ENCODE measurements around the gene L3MBTL3. TPM values are rescaled to one million over a fixed set of nuclear protein-coding genes. Genes with fewer than 3 reads are reported as not detected.

The L3MBTL3 gene
- total RNA-seq, 1 donor from 2014 or later = 9.5 TPM

- no peak for DNase-seq (ENCODE audit: low read depth)
- TF ChIP-seq CTCF (IDR thresholded peaks at IDR 0.05; ENCODE audit: insufficient read depth, low read length, poor library complexity, severe bottlenecking) = no peak
Observed at GRCh38 chr6:130119211-130119610, 100.8 kb downstream of the L3MBTL3 start.

DNA sequence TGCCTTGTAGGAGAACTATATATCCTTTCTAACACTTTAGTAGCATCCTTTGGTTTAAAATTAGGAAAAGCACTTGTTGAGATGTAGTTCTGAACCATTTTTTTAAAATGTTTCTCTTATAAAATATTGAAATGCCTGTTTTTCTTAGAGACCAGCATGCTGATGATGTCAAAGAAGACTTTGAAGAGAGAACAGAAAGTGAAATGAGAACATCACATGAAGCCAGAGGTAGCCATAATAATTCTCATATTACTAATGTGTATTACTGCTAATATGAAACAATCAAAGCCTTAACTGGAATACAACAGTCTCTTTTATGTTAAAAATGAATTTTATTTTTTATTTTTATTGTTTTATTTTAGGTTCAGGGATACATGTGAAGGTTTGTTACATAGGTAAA, 102.3 kb downstream of the L3MBTL3 start:
- H3K4me3 ChIP-seq (ENCODE audit: low read depth, low read length) = no peak overlapping the region
- no peaks in the 10 kb centered on the region for H3K27me3 ChIP-seq (ENCODE audit: control insufficient read depth, insufficient read depth, low read length)
- TF ChIP-seq CTCF (IDR thresholded peaks at IDR 0.05; ENCODE audit: insufficient read depth, low read length, poor library complexity, severe bottlenecking) = no peak
- H3K36me3 ChIP-seq (ENCODE audit: control insufficient read depth, insufficient read depth, low read length) = no peaks in the 10 kb centered on the region
- DNase-seq (ENCODE audit: low read depth) = no peak

More at GRCh38 chr6:130119211-130119610, 100.8 kb downstream of the L3MBTL3 start:
- H3K27me3 ChIP-seq (ENCODE audit: control insufficient read depth, insufficient read depth, low read length) = no peaks in the 10 kb centered on the region
- no peak overlapping the region for H3K4me3 ChIP-seq (ENCODE audit: low read depth, low read length)
- H3K36me3 ChIP-seq (ENCODE audit: control insufficient read depth, insufficient read depth, low read length) = no peaks in the 10 kb centered on the region

DNA sequence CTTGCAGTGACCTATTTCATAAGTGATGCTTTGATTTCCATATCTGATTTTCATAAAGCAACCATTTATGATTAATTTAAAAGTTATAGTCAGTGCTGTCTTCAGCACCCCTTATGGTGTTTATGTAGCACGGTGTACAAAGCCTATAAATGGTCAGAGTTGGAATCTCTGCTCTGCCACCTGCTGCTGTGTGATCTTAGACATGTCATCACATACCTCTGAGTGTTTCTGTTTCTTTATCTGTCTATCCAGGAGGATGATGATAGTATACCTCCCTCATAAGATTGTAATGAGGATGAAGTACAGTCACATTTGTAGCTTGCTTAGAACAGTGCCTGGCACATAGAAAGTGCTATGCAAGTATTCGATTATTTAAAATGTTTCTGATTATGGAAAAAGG, 103.9 kb downstream of the L3MBTL3 start:
- no peak for TF ChIP-seq CTCF (IDR thresholded peaks at IDR 0.05; ENCODE audit: insufficient read depth, low read length, poor library complexity, severe bottlenecking)
- DNase-seq (ENCODE audit: low read depth) = no peak
- Histone ChIP-seq H3K36me3 (ENCODE audit: control insufficient read depth, insufficient read depth, low read length) (no peaks in the 10 kb centered on the region), H3K4me3 (ENCODE audit: low read depth, low read length) (no peak overlapping the region), H3K27me3 (ENCODE audit: control insufficient read depth, insufficient read depth, low read length) (no peaks in the 10 kb centered on the region)

- DNase-seq (ENCODE audit: low read depth) = no peak
- Histone ChIP-seq H3K36me3 (ENCODE audit: control insufficient read depth, insufficient read depth, low read length) (no peaks in the 10 kb centered on the region), H3K27me3 (ENCODE audit: control insufficient read depth, insufficient read depth, low read length) (no peaks in the 10 kb centered on the region), H3K4me3 (ENCODE audit: low read depth, low read length) (no peak overlapping the region)
- TF ChIP-seq CTCF (IDR thresholded peaks at IDR 0.05; ENCODE audit: insufficient read depth, low read length, poor library complexity, severe bottlenecking) = no peak
Observed at GRCh38 chr6:130127195-130127594, 108.8 kb downstream of the L3MBTL3 start.

GRCh38 chr6:130128326-130128725, 109.9 kb downstream of the L3MBTL3 start:
- Histone ChIP-seq H3K4me3 (ENCODE audit: low read depth, low read length) (no peak overlapping the region), H3K36me3 (ENCODE audit: control insufficient read depth, insufficient read depth, low read length) (no peaks in the 10 kb centered on the region), H3K27me3 (ENCODE audit: control insufficient read depth, insufficient read depth, low read length) (no peaks in the 10 kb centered on the region)
- DNase-seq (ENCODE audit: low read depth) = no peak
- TF ChIP-seq CTCF (IDR thresholded peaks at IDR 0.05; ENCODE audit: insufficient read depth, low read length, poor library complexity, severe bottlenecking) = no peak

DNA sequence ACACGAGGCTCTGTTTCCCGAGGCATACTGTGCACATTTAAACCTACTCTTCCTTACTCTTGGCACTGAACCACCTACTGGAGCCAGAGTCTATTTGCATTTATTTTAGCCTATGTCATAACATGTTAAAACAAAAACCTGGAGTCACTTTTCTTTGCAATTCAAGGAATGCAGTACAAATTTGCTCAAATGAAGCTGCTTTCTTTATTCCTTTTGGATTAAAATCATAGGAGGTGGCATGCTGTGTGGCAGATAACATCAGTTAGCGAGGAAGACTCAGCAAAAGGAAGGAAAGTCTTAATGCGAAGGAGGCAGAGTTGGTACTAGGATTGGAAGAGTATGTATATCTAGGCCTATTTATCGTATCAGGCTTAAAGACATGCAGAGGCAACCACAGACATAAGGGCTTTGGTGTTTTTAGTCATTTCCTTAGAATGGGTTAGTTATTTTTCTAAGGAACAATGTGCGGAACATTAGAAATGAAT, 111.4 kb downstream of the L3MBTL3 start:
- no peak for DNase-seq (ENCODE audit: low read depth)
- no peaks in the 10 kb centered on the region for H3K27me3 ChIP-seq (ENCODE audit: control insufficient read depth, insufficient read depth, low read length)
- no peak for TF ChIP-seq CTCF (IDR thresholded peaks at IDR 0.05; ENCODE audit: insufficient read depth, low read length, poor library complexity, severe bottlenecking)
- no peak overlapping the region for H3K4me3 ChIP-seq (ENCODE audit: low read depth, low read length)
- no peaks in the 10 kb centered on the region for H3K36me3 ChIP-seq (ENCODE audit: control insufficient read depth, insufficient read depth, low read length)
